SK-N-SH (cell line): ENCODE data around the gene EFCAB12. TPM values are rescaled to one million over a fixed set of nuclear protein-coding genes. Genes with fewer than 3 reads are reported as not detected.
"Not testable (repeated sequence)": the region's sequence is repeated elsewhere in the genome, so short reads cannot be mapped to it uniquely, and the experiment has no call there.

Source experiments
- CTCF ChIA-PET: fragments of 300-600, 350-600 bp; formaldehyde crosslinking; extraction: SDS; loops from one replicate; lab custom pipeline; 2021; lab: Yijun Ruan, JAX
- POLR2A ChIA-PET: fragments of 350-600 bp; sonication (Branson Sonifier 250); formaldehyde crosslinking; extraction: SDS; loops from one replicate; lab custom pipeline; 2020; ENCODE audit warnings: antibody characterized with exemption, inconsistent platforms; lab: Yijun Ruan, JAX
- DNase-seq: peaks from one replicate; pipeline ENCODE4 v3.0.0; 2012
- H2AFZ ChIP-seq: fragments of 200-600 bp; sonication (generic); 2 replicates; pipeline ENCODE4 v1.8.1; 2016; ENCODE audit warnings: antibody characterized with exemption, mild to moderate bottlenecking, low read depth
- H3F3A ChIP-seq: fragments of 200-600 bp; sonication (generic); replicated peaks from 2 replicates; pipeline ENCODE3; 2016; ENCODE audit warnings: antibody characterized with exemption, mild to moderate bottlenecking; ENCODE audit not compliant: insufficient read depth
- H3K27ac ChIP-seq, 2 experiments: fragments of 200-500 bp in 1 of 2; fragments of 200-600 bp in 1 of 2; sonication (Bioruptor generic) in 1 of 2; sonication (generic), shearing (Covaris generic) in 1 of 2; 2 replicates each; pipeline versions ENCODE4 v1.5.1 to v1.6.1; 2014 to 2016; ENCODE audit warnings: low read depth in 2 of 2, inconsistent platforms in 1 of 2, low read length in 1 of 2, mild to moderate bottlenecking in 1 of 2, mixed read lengths in 1 of 2
- H3K27me3 ChIP-seq: fragments of 200-600 bp; sonication (generic), shearing (Covaris generic); 2 replicates; pipeline ENCODE4 v1.6.1; 2016; ENCODE audit warnings: mixed run types; ENCODE audit not compliant: insufficient read depth
- H3K36me3 ChIP-seq, 2 experiments: fragments of 200-500 bp in 1 of 2; fragments of 200-600 bp in 1 of 2; sonication (Bioruptor generic) in 1 of 2; sonication (generic) in 1 of 2; replicated peaks in 1 of 2; 2 replicates each; pipeline versions ENCODE3 to v1.5.1; 2014 to 2016; ENCODE audit warnings: low read length in 1 of 2, mild to moderate bottlenecking in 1 of 2; ENCODE audit not compliant: insufficient read depth in 2 of 2, control insufficient read depth in 1 of 2
- H3K4me1 ChIP-seq, 2 experiments: fragments of 200-500 bp in 1 of 2; fragments of 200-600 bp in 1 of 2; sonication (Bioruptor generic) in 1 of 2; sonication (generic), shearing (Covaris generic) in 1 of 2; 2 replicates each; pipeline versions ENCODE4 v1.5.1 to v1.6.1; 2014 to 2016; ENCODE audit warnings: low read depth in 1 of 2, low read length in 1 of 2, mixed run types in 1 of 2; ENCODE audit not compliant: insufficient read depth in 2 of 2, control insufficient read depth in 1 of 2
- H3K4me2 ChIP-seq: fragments of 200-600 bp; sonication (generic), shearing (Covaris generic); 2 replicates; pipeline ENCODE4 v1.6.1; 2017; ENCODE audit warnings: mixed run types
- H3K4me3 ChIP-seq, 2 experiments: fragments of 200-500 bp in 1 of 2; fragments of 200-600 bp in 1 of 2; sonication (Bioruptor generic) in 1 of 2; sonication (generic), shearing (Covaris generic) in 1 of 2; 2 replicates each; pipeline versions ENCODE4 v1.5.1 to v1.8.1; 2014 to 2016; ENCODE audit warnings: low read depth in 2 of 2, inconsistent platforms in 1 of 2, low read length in 1 of 2, mild to moderate bottlenecking in 1 of 2, mixed read lengths in 1 of 2, moderate library complexity in 1 of 2
- H3K79me2 ChIP-seq: fragments of 200-600 bp; sonication (generic); 2 replicates; pipeline ENCODE4 v1.8.1; 2017; ENCODE audit warnings: mild to moderate bottlenecking; ENCODE audit not compliant: insufficient read depth
- H3K9ac ChIP-seq: fragments of 200-600 bp; sonication (generic); 2 replicates; pipeline ENCODE4 v1.6.1; 2017; ENCODE audit warnings: mixed run types
- H3K9me2 ChIP-seq: fragments of 200-600 bp; sonication (generic); 2 replicates; pipeline ENCODE4 v1.6.1; 2017; ENCODE audit warnings: mixed run types
- H3K9me3 ChIP-seq: fragments of 200-600 bp; sonication (generic); 2 replicates; pipeline ENCODE4 v1.6.1; 2017; ENCODE audit warnings: mixed run types, mild to moderate bottlenecking, moderate library complexity
- H4K20me1 ChIP-seq: fragments of 200-600 bp; sonication (generic); 2 replicates; pipeline ENCODE4 v1.6.1; 2017; ENCODE audit warnings: mild to moderate bottlenecking, mixed run types; ENCODE audit not compliant: insufficient read depth
- CHD2 ChIP-seq: fragments of 150-350 bp; IDR thresholded peaks from 2 replicates; pipeline ENCODE4 v1.6.1; 2018; ENCODE audit warnings: low read length; ENCODE audit not compliant: partially characterized antibody
- CTCF ChIP-seq: fragments of 200-600 bp; sonication (generic); IDR thresholded peaks from 2 replicates; pipeline ENCODE4 v1.6.1; 2017; ENCODE audit warnings: antibody characterized with exemption, mild to moderate bottlenecking, moderate library complexity
- ELF1 ChIP-seq: IDR thresholded peaks from 2 replicates; pipeline ENCODE4 v1.4.0; 2012
- EP300 ChIP-seq, 2 experiments: IDR thresholded peaks; 2 replicates each; pipeline versions ENCODE4 v1.4.0 to v1.6.1; 2012; ENCODE audit warnings: borderline replicate concordance in 1 of 2, low read depth in 1 of 2, low read length in 1 of 2
- EZH2phosphoT487 ChIP-seq: fragments of 200-600 bp; sonication (generic); IDR thresholded peaks from 2 replicates; pipeline ENCODE4 v1.6.1; 2017; ENCODE audit warnings: low read depth, mixed run types, mild to moderate bottlenecking, antibody characterized with exemption, moderate library complexity, borderline replicate concordance
- FOSL2 ChIP-seq: IDR thresholded peaks from 2 replicates; pipeline ENCODE4 v1.4.0; 2012; ENCODE audit warnings: low read depth, mild to moderate bottlenecking, moderate library complexity, borderline replicate concordance
- FOXJ3 ChIP-seq: sonication (generic); formaldehyde crosslinking; IDR thresholded peaks from 2 replicates; pipeline ENCODE4 v1.5.1; 2020; ENCODE audit warnings: mild to moderate bottlenecking, missing genetic modification reagents
- GATA2 ChIP-seq: sonication (generic); formaldehyde crosslinking; IDR thresholded peaks from 2 replicates; pipeline ENCODE4 v1.5.0; 2020; ENCODE audit warnings: mild to moderate bottlenecking, missing genetic modification reagents
- JUND ChIP-seq: IDR thresholded peaks from 2 replicates; pipeline ENCODE4 v1.4.0; 2012
- MAX ChIP-seq: IDR thresholded peaks from 2 replicates; pipeline ENCODE4 v1.4.0; 2012; ENCODE audit warnings: low read depth
- MEF2A ChIP-seq: IDR thresholded peaks from 2 replicates; pipeline ENCODE4 v1.4.0; 2012; ENCODE audit warnings: low read depth, borderline replicate concordance
- NFIC ChIP-seq: IDR thresholded peaks from 2 replicates; pipeline ENCODE4 v1.4.0; 2012; ENCODE audit warnings: borderline replicate concordance
- PBX3 ChIP-seq: IDR thresholded peaks from 2 replicates; pipeline ENCODE4; 2012
- POLR2AphosphoS5 ChIP-seq: IDR thresholded peaks from 2 replicates; pipeline ENCODE4 v1.6.1; 2012; ENCODE audit warnings: low read depth, low read length
- RCOR1 ChIP-seq: fragments of 150-350 bp; IDR thresholded peaks from 2 replicates; pipeline ENCODE4 v1.6.1; 2017; ENCODE audit warnings: antibody characterized with exemption, low read length
- REST ChIP-seq: IDR thresholded peaks from 2 replicates; pipeline ENCODE4 v1.6.1; 2012; ENCODE audit warnings: mild to moderate bottlenecking, low read depth, low read length, moderate library complexity
- TCF12 ChIP-seq: IDR thresholded peaks from 2 replicates; pipeline ENCODE4 v1.4.0; 2012
- TEAD4 ChIP-seq: IDR thresholded peaks from 2 replicates; pipeline ENCODE4 v1.4.0; 2012; ENCODE audit warnings: mild to moderate bottlenecking, borderline replicate concordance; ENCODE audit not compliant: insufficient read depth
- USF1 ChIP-seq: IDR thresholded peaks from 2 replicates; pipeline ENCODE4 v1.4.0; 2012; ENCODE audit warnings: low read depth, borderline replicate concordance
- WGBS: methylation state at CpG from one replicate; pipeline ENCODE4 v1.1.6; 2017; ENCODE audit warnings: low lambda C conversion rate; 5-methylcytosine and 5-hydroxymethylcytosine counted together
- polyA plus RNA-seq, 3 experiments: library from polyadenylated mRNA; depleted of rRNA; stranded (reverse); fragments of >200 nt; gene quantifications; 2 replicates each; pipeline ENCODE4 v1.2.3, GENCODE V29; 2012

The EFCAB12 gene
- polyA plus RNA-seq, 1 of the 3 experiments (the other 2 are of a cell fraction): 0.38 TPM

GRCh38 chr3:129388791-129389571 is 39.5 kb downstream of the EFCAB12 start:
- H4K20me1 ChIP-seq, H3F3A ChIP-seq, H3K9me3 ChIP-seq, H3K27me3 ChIP-seq, H3K9ac ChIP-seq, POLR2A ChIA-PET, H3K79me2 ChIP-seq, H3K9me2 ChIP-seq, H3K4me3 ChIP-seq, H2AFZ ChIP-seq, DNase-seq: not testable (repeated sequence)
- Histone ChIP-seq H3K4me2 (peak overlapping the region; percentile 6), H3K27ac (peak overlapping the region in 1 of 2 experiments; percentile 71; a peak in 2 of 4 replicates), H3K4me1 (peaks cover 0 to 15% of the 10 kb centered on the region in 2 experiments; a peak in 1 of 4 replicates), H3K36me3 (peaks cover 21 to 39% of the 10 kb centered on the region in 2 experiments)
- 42% methylated on average over 8 of the region's 8 CpGs for WGBS
- peak; percentile 23; the same call in 1 of the 2 replicates for TF ChIP-seq JUND
- peak; percentile 29; the same call in 1 of the 2 replicates for TF ChIP-seq FOSL2
- TF ChIP-seq TCF12: peak; percentile 11; the same call in 1 of the 2 replicates
- CTCF ChIA-PET: interaction anchor here (1.2 kb wide), 1 partner anchor 11 kb away, joined by 4 read pairs; no protein-coding TSS in a partner anchor

GRCh38 chr3:129387487-129387886 is 40.9 kb downstream of the EFCAB12 start:
- Histone ChIP-seq H3K36me3 (peaks cover 16 to 33% of the 10 kb centered on the region in 2 experiments), H3F3A (peaks cover 4% of the 10 kb centered on the region), H3K4me3 (no peak overlapping the region), H3K4me1 (peaks cover 0 to 15% of the 10 kb centered on the region in 2 experiments; a peak in 1 of 4 replicates), H2AFZ (no peak overlapping the region), H3K27me3 (no peaks in the 10 kb centered on the region), H3K9ac (no peak overlapping the region), H3K27ac (peak overlapping the region in 1 of 2 experiments; percentile 71; a peak in 1 of 4 replicates), H4K20me1 (no peaks in the 10 kb centered on the region), H3K9me2 (no peaks in the 10 kb centered on the region), H3K4me2 (no peak overlapping the region), H3K9me3 (no peaks in the 10 kb centered on the region), H3K79me2 (no peaks in the 10 kb centered on the region; the same call in 1 of the 2 replicates)
- WGBS: 99% methylated on average over 5 of the region's 5 CpGs
- ChIA-PET CTCF (interaction anchor here (0.7 to 1.2 kb wide), 2 partner anchors 12 to 21 kb away, joined by 3 to 4 read pairs; no protein-coding TSS in a partner anchor), POLR2A (interaction anchor here (2.8 kb wide), 1 partner anchor 71 kb away, joined by 22 read pairs; a partner anchor contains a TSS)
- no peak for DNase-seq
- no peak for TF ChIP-seq TEAD4
- no peak for TF ChIP-seq USF1
- TF ChIP-seq MEF2A: no peak
- no peak for TF ChIP-seq RCOR1
- no peak for TF ChIP-seq EP300 (IDR thresholded peaks at IDR 0.05; ENCODE audit: borderline replicate concordance in 1 of 2, low read depth in 1 of 2, low read length in 1 of 2)
- no peak for TF ChIP-seq PBX3
- no peak for TF ChIP-seq CHD2
- no peak for TF ChIP-seq JUND
- no peak for TF ChIP-seq EZH2phosphoT487
- TF ChIP-seq POLR2AphosphoS5: no peak
- TF ChIP-seq FOXJ3 (CRISPR knock-in tag): no peak
- TF ChIP-seq NFIC: no peak
- no peak for TF ChIP-seq ELF1
- TF ChIP-seq CTCF: no peak
- TF ChIP-seq GATA2 (CRISPR knock-in tag): no peak
- TF ChIP-seq MAX: no peak
- no peak for TF ChIP-seq REST
